ENCODE results near the gene NME3.

The NME3 gene

GRCh38 chr16:1791943-1792812 is 20.8 kb upstream of the NME3 start:
- H3K36me3 ChIP-seq (ENCODE audit: control insufficient read depth, insufficient read depth, low read length), result peaks cover 35% of the 10 kb centered on the region
- no peaks in the 10 kb centered on the region for H3K4me1 ChIP-seq (ENCODE audit: control insufficient read depth, insufficient read depth, low read length)

GRCh38 chr16:1791256-1791942 is 20.1 kb upstream of the NME3 start:
- no peak overlapping the region for H3K9ac ChIP-seq (ENCODE audit: low read depth, low read length)
- no peaks in the 10 kb centered on the region for H3K9me3 ChIP-seq (ENCODE audit: control insufficient read depth, insufficient read depth, low read length)
- no peak overlapping the region for H3K4me3 ChIP-seq (ENCODE audit: low read depth, low read length)
- H3K4me1 ChIP-seq (ENCODE audit: control insufficient read depth, insufficient read depth, low read length), result no peaks in the 10 kb centered on the region
- peaks cover 41% of the 10 kb centered on the region for H3K36me3 ChIP-seq (ENCODE audit: control insufficient read depth, insufficient read depth, low read length)
- H3K27me3 ChIP-seq (ENCODE audit: control insufficient read depth, insufficient read depth, low read length), result no peaks in the 10 kb centered on the region

More at GRCh38 chr16:1791943-1792812, 20.8 kb upstream of the NME3 start:
- Histone ChIP-seq H3K9ac (ENCODE audit: low read depth, low read length) (no peak overlapping the region), H3K9me3 (ENCODE audit: control insufficient read depth, insufficient read depth, low read length) (no peaks in the 10 kb centered on the region), H3K4me3 (ENCODE audit: low read depth, low read length) (no peak overlapping the region), H3K27me3 (ENCODE audit: control insufficient read depth, insufficient read depth, low read length) (no peaks in the 10 kb centered on the region)

- H3K9me3 ChIP-seq (ENCODE audit: control insufficient read depth, insufficient read depth, low read length), result no peaks in the 10 kb centered on the region
Observed at GRCh38 chr16:1790611-1791255, 19.4 kb upstream of the NME3 start.

GRCh38 chr16:1790261-1790610 is 18.9 kb upstream of the NME3 start:
- no peaks in the 10 kb centered on the region for H3K27me3 ChIP-seq (ENCODE audit: control insufficient read depth, insufficient read depth, low read length)
- H3K36me3 ChIP-seq (ENCODE audit: control insufficient read depth, insufficient read depth, low read length), result peaks cover 45% of the 10 kb centered on the region
- no peak overlapping the region for H3K4me3 ChIP-seq (ENCODE audit: low read depth, low read length)
- no peaks in the 10 kb centered on the region for H3K4me1 ChIP-seq (ENCODE audit: control insufficient read depth, insufficient read depth, low read length)
- H3K9ac ChIP-seq (ENCODE audit: low read depth, low read length), result no peak overlapping the region
- no peaks in the 10 kb centered on the region for H3K9me3 ChIP-seq (ENCODE audit: control insufficient read depth, insufficient read depth, low read length)

More at GRCh38 chr16:1790611-1791255, 19.4 kb upstream of the NME3 start:
- Histone ChIP-seq H3K4me1 (ENCODE audit: control insufficient read depth, insufficient read depth, low read length) (no peaks in the 10 kb centered on the region), H3K4me3 (ENCODE audit: low read depth, low read length) (no peak overlapping the region), H3K9ac (ENCODE audit: low read depth, low read length) (no peak overlapping the region), H3K36me3 (ENCODE audit: control insufficient read depth, insufficient read depth, low read length) (peaks cover 43% of the 10 kb centered on the region), H3K27me3 (ENCODE audit: control insufficient read depth, insufficient read depth, low read length) (no peaks in the 10 kb centered on the region)

GRCh38 chr16:1789643-1790045 is 18.3 kb upstream of the NME3 start:
- no peaks in the 10 kb centered on the region for H3K9me3 ChIP-seq (ENCODE audit: control insufficient read depth, insufficient read depth, low read length)
- H3K36me3 ChIP-seq (ENCODE audit: control insufficient read depth, insufficient read depth, low read length), result peaks cover 47% of the 10 kb centered on the region
- H3K4me3 ChIP-seq (ENCODE audit: low read depth, low read length), result no peak overlapping the region
- no peaks in the 10 kb centered on the region for H3K27me3 ChIP-seq (ENCODE audit: control insufficient read depth, insufficient read depth, low read length)
- H3K4me1 ChIP-seq (ENCODE audit: control insufficient read depth, insufficient read depth, low read length), result no peaks in the 10 kb centered on the region
- H3K9ac ChIP-seq (ENCODE audit: low read depth, low read length), result no peak overlapping the region

- Histone ChIP-seq H3K27me3 (ENCODE audit: control insufficient read depth, insufficient read depth, low read length) (no peaks in the 10 kb centered on the region), H3K4me3 (ENCODE audit: low read depth, low read length) (no peak overlapping the region), H3K4me1 (ENCODE audit: control insufficient read depth, insufficient read depth, low read length) (no peaks in the 10 kb centered on the region), H3K9ac (ENCODE audit: low read depth, low read length) (no peak overlapping the region), H3K36me3 (ENCODE audit: control insufficient read depth, insufficient read depth, low read length) (peaks cover 47% of the 10 kb centered on the region), H3K9me3 (ENCODE audit: control insufficient read depth, insufficient read depth, low read length) (no peaks in the 10 kb centered on the region)
Observed at GRCh38 chr16:1788708-1789100, 17.4 kb upstream of the NME3 start.

GRCh38 chr16:1788095-1788707 is 16.9 kb upstream of the NME3 start:
- no peak overlapping the region for H3K9ac ChIP-seq (ENCODE audit: low read depth, low read length)
- no peaks in the 10 kb centered on the region for H3K9me3 ChIP-seq (ENCODE audit: control insufficient read depth, insufficient read depth, low read length)
- peaks cover 47% of the 10 kb centered on the region for H3K36me3 ChIP-seq (ENCODE audit: control insufficient read depth, insufficient read depth, low read length)
- no peaks in the 10 kb centered on the region for H3K27me3 ChIP-seq (ENCODE audit: control insufficient read depth, insufficient read depth, low read length)
- no peaks in the 10 kb centered on the region for H3K4me1 ChIP-seq (ENCODE audit: control insufficient read depth, insufficient read depth, low read length)
- no peak overlapping the region for H3K4me3 ChIP-seq (ENCODE audit: low read depth, low read length)

GRCh38 chr16:1787322-1788094 is 16.2 kb upstream of the NME3 start:
- H3K4me3 ChIP-seq (ENCODE audit: low read depth, low read length), result no peak overlapping the region
- no peaks in the 10 kb centered on the region for H3K9me3 ChIP-seq (ENCODE audit: control insufficient read depth, insufficient read depth, low read length)
- H3K27me3 ChIP-seq (ENCODE audit: control insufficient read depth, insufficient read depth, low read length), result no peaks in the 10 kb centered on the region
- peaks cover 44% of the 10 kb centered on the region for H3K36me3 ChIP-seq (ENCODE audit: control insufficient read depth, insufficient read depth, low read length)
- H3K4me1 ChIP-seq (ENCODE audit: control insufficient read depth, insufficient read depth, low read length), result no peaks in the 10 kb centered on the region
- H3K9ac ChIP-seq (ENCODE audit: low read depth, low read length), result no peak overlapping the region

- Histone ChIP-seq H3K36me3 (ENCODE audit: control insufficient read depth, insufficient read depth, low read length) (peaks cover 44% of the 10 kb centered on the region), H3K4me1 (ENCODE audit: control insufficient read depth, insufficient read depth, low read length) (no peaks in the 10 kb centered on the region), H3K4me3 (ENCODE audit: low read depth, low read length) (no peak overlapping the region), H3K9me3 (ENCODE audit: control insufficient read depth, insufficient read depth, low read length) (no peaks in the 10 kb centered on the region), H3K27me3 (ENCODE audit: control insufficient read depth, insufficient read depth, low read length) (no peaks in the 10 kb centered on the region), H3K9ac (ENCODE audit: low read depth, low read length) (no peak overlapping the region)
Observed at GRCh38 chr16:1787056-1787321, 15.6 kb upstream of the NME3 start.

GRCh38 chr16:1786242-1787055 is 15.1 kb upstream of the NME3 start:
- H3K9me3 ChIP-seq (ENCODE audit: control insufficient read depth, insufficient read depth, low read length), result no peaks in the 10 kb centered on the region
- H3K27me3 ChIP-seq (ENCODE audit: control insufficient read depth, insufficient read depth, low read length), result no peaks in the 10 kb centered on the region
- H3K9ac ChIP-seq (ENCODE audit: low read depth, low read length), result no peak overlapping the region
- H3K4me3 ChIP-seq (ENCODE audit: low read depth, low read length), result no peak overlapping the region
- no peaks in the 10 kb centered on the region for H3K4me1 ChIP-seq (ENCODE audit: control insufficient read depth, insufficient read depth, low read length)
- peaks cover 44% of the 10 kb centered on the region for H3K36me3 ChIP-seq (ENCODE audit: control insufficient read depth, insufficient read depth, low read length)

GRCh38 chr16:1785846-1786170 is 14.5 kb upstream of the NME3 start:
- Histone ChIP-seq H3K4me3 (ENCODE audit: low read depth, low read length) (no peak overlapping the region), H3K9me3 (ENCODE audit: control insufficient read depth, insufficient read depth, low read length) (no peaks in the 10 kb centered on the region), H3K4me1 (ENCODE audit: control insufficient read depth, insufficient read depth, low read length) (no peaks in the 10 kb centered on the region), H3K27me3 (ENCODE audit: control insufficient read depth, insufficient read depth, low read length) (no peaks in the 10 kb centered on the region), H3K9ac (ENCODE audit: low read depth, low read length) (no peak overlapping the region), H3K36me3 (ENCODE audit: control insufficient read depth, insufficient read depth, low read length) (peaks cover 38% of the 10 kb centered on the region)

Measured in iPS-15b (cell line).